ENCODE results near the gene CD274. TPM values are rescaled to one million over a fixed set of nuclear protein-coding genes. Genes with fewer than 3 reads are reported as not detected.
A peak's percentile ranks its signal among the peaks of the same experiment; 100 is the strongest.

CD274 gene
- total and polyA plus RNA-seq, 10 of the 15 experiments (the other 5 are each of a cell fraction or from before 2014, with no cell fraction given): 9.4 to 128 (median 24.6) TPM

DNA sequence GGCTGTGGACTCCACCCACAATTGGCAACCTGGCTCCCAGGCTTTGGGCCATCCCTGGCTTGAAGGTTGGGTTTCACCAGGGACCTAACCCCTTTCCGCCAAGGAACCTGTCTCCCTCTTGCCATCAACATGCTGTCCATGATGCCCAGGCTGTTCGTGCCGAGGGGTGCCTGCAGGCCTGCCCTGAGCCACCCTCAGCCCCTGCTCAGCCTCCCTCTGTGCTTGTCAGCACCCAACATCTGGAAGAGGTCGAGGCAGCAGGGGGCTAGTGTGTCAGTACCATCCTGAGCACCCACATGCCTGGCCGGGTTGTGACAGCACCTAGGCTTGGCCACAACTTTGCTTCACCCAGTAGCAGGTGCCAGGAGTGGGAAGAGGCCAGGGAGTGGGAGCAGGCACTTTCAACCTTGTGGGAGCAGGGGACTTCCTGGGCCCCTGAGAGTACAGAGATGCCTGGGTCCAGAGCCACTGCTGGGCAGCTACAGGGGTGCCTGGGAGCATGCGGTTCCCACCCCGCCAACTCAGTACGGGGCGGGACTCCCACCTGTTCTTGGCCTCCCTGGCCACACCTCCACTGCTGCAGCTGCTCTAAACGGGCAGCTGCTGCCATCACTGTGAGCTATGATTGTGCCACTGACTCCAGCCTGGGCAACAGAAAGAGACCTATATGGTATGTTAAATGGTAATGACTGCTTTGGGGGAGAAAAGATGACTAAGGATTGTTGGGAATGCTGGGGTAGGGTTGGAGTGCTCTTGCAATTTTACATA lies 66.3 kb downstream of the CD274 start (continued):
- TF ChIP-seq SMC3 (IDR thresholded peaks at IDR 0.05; ENCODE audit: borderline replicate concordance, low read length) (no peak), MEF2A (IDR thresholded peaks at IDR 0.05; ENCODE audit: insufficient read depth, low read depth, low read length) (no peak), EZH2 (IDR thresholded peaks at IDR 0.05; ENCODE audit: borderline replicate concordance, control insufficient read depth, low read depth, low read length) (no peak), CHD2 (IDR thresholded peaks at IDR 0.05; ENCODE audit: borderline replicate concordance, low read depth, low read length) (no peak), BHLHE40 (IDR thresholded peaks at IDR 0.05; ENCODE audit: borderline replicate concordance in 1 of 2, low read depth in 2 of 2, low read length in 1 of 2) (peak in 1 of 2 experiments; percentile 69; a peak in 2 of 4 replicates), MXI1 (IDR thresholded peaks at IDR 0.05; ENCODE audit: low read depth, low read length) (no peak), NR2F1 (conservative IDR thresholded peaks at IDR 0.05) (peak; percentile 51), YY1 (IDR thresholded peaks at IDR 0.05; ENCODE audit: low read depth, low read length) (0 out of 2 replicates have a peak, but pooled peaks have one; percentile 37), SMARCA5 (IDR thresholded peaks at IDR 0.05) (peak; percentile 77; the same call in 1 of the 2 replicates), BCL11A (IDR thresholded peaks at IDR 0.05; ENCODE audit: low read depth, low read length) (no peak), SP1 (IDR thresholded peaks at IDR 0.05; ENCODE audit: low read depth, low read length) (peak; percentile 7), NFIC (IDR thresholded peaks at IDR 0.05; ENCODE audit: low read depth, low read length) (no peak), HDAC6 (IDR thresholded peaks at IDR 0.05; ENCODE audit: unreplicated experiment) (no peak), RBBP5 (conservative IDR thresholded peaks at IDR 0.05) (no peak), NR2C1 (IDR thresholded peaks at IDR 0.05) (no peak), GATAD2B (conservative IDR thresholded peaks at IDR 0.05; ENCODE audit: low read depth) (peak; percentile 97), EP300 (IDR thresholded peaks at IDR 0.05; ENCODE audit: borderline replicate concordance in 1 of 2, control insufficient read depth in 1 of 2, low read depth in 2 of 2, low read length in 2 of 2) (no peak)
- TF ChIP-seq, protein P1, sequence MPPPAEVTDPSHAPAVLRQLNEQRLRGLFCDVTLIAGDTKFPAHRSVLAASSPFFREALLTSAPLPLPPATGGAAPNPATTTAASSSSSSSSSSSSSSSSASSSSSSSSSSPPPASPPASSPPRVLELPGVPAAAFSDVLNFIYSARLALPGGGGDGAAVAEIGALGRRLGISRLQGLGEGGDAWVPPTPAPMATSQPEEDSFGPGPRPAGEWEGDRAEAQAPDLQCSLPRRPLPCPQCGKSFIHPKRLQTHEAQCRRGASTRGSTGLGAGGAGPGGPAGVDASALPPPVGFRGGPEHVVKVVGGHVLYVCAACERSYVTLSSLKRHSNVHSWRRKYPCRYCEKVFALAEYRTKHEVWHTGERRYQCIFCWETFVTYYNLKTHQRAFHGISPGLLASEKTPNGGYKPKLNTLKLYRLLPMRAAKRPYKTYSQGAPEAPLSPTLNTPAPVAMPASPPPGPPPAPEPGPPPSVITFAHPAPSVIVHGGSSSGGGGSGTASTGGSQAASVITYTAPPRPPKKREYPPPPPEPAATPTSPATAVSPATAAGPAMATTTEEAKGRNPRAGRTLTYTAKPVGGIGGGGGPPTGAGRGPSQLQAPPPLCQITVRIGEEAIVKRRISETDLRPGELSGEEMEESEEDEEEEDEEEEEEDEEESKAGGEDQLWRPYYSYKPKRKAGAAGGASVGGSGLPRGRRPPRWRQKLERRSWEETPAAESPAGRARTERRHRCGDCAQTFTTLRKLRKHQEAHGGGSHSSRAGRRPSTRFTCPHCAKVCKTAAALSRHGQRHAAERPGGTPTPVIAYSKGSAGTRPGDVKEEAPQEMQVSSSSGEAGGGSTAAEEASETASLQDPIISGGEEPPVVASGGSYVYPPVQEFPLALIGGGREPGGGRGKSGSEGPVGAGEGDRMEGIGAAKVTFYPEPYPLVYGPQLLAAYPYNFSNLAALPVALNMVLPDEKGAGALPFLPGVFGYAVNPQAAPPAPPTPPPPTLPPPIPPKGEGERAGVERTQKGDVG (CRISPR knock-in tag; IDR thresholded peaks at IDR 0.05): no peak
- TF ChIP-seq, protein P2, sequence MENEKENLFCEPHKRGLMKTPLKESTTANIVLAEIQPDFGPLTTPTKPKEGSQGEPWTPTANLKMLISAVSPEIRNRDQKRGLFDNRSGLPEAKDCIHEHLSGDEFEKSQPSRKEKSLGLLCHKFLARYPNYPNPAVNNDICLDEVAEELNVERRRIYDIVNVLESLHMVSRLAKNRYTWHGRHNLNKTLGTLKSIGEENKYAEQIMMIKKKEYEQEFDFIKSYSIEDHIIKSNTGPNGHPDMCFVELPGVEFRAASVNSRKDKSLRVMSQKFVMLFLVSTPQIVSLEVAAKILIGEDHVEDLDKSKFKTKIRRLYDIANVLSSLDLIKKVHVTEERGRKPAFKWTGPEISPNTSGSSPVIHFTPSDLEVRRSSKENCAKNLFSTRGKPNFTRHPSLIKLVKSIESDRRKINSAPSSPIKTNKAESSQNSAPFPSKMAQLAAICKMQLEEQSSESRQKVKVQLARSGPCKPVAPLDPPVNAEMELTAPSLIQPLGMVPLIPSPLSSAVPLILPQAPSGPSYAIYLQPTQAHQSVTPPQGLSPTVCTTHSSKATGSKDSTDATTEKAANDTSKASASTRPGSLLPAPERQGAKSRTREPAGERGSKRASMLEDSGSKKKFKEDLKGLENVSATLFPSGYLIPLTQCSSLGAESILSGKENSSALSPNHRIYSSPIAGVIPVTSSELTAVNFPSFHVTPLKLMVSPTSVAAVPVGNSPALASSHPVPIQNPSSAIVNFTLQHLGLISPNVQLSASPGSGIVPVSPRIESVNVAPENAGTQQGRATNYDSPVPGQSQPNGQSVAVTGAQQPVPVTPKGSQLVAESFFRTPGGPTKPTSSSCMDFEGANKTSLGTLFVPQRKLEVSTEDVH (IDR thresholded peaks at IDR 0.05; ENCODE audit: low read depth, partially characterized antibody): no peak
- TF ChIP-seq, protein P3, sequence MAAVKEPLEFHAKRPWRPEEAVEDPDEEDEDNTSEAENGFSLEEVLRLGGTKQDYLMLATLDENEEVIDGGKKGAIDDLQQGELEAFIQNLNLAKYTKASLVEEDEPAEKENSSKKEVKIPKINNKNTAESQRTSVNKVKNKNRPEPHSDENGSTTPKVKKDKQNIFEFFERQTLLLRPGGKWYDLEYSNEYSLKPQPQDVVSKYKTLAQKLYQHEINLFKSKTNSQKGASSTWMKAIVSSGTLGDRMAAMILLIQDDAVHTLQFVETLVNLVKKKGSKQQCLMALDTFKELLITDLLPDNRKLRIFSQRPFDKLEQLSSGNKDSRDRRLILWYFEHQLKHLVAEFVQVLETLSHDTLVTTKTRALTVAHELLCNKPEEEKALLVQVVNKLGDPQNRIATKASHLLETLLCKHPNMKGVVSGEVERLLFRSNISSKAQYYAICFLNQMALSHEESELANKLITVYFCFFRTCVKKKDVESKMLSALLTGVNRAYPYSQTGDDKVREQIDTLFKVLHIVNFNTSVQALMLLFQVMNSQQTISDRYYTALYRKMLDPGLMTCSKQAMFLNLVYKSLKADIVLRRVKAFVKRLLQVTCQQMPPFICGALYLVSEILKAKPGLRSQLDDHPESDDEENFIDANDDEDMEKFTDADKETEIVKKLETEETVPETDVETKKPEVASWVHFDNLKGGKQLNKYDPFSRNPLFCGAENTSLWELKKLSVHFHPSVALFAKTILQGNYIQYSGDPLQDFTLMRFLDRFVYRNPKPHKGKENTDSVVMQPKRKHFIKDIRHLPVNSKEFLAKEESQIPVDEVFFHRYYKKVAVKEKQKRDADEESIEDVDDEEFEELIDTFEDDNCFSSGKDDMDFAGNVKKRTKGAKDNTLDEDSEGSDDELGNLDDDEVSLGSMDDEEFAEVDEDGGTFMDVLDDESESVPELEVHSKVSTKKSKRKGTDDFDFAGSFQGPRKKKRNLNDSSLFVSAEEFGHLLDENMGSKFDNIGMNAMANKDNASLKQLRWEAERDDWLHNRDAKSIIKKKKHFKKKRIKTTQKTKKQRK (IDR thresholded peaks at IDR 0.05; ENCODE audit: low read depth, low read length): no peak

Measured in GM12878 (cell line).